A549 (cell line): ENCODE results near the gene PHF21A. TPM values are rescaled to one million over a fixed set of nuclear protein-coding genes. Genes with fewer than 3 reads are reported as not detected.

ENCODE experiments used
- ATAC-seq, 2 experiments: fragments of 200-7000 bp in 1 of 2; fragments of >200 bp in 1 of 2; cut with Nextera tagmentation in 1 of 2; cut with Tn5 transposase in 1 of 2; 3 replicates each; pipeline versions ENCODE4 v1.8.0 to v1.9.1; 2018 to 2020; ENCODE audit warnings: mild to moderate bottlenecking in 1 of 2, moderate library complexity in 1 of 2
- CTCF ChIA-PET: fragments of 300-600 bp; sonication (Branson Sonifier 250); formaldehyde crosslinking; extraction: SDS; loops from one replicate; lab custom pipeline; 2021; ENCODE audit warnings: antibody characterized with exemption, inconsistent platforms; lab: Yijun Ruan, JAX
- POLR2A ChIA-PET: fragments of 350-600 bp; formaldehyde crosslinking; extraction: SDS; loops from one replicate; lab custom pipeline; 2021; ENCODE audit warnings: antibody characterized with exemption, inconsistent platforms; lab: Yijun Ruan, JAX
- DNase-seq, 2 experiments: peaks; one replicate each; pipeline versions ENCODE4 v3.0.0 to v3.0.0-alpha.2; 2011 to 2016; ENCODE audit warnings: low read depth in 1 of 2, low spot score in 1 of 2
- FAIRE-seq: peaks from 2 replicates; lab custom pipeline; 2011; peaks lifted over from hg19 to GRCh38; lab: Jason Lieb, UNC
- H3K27ac ChIP-seq, 2 experiments: fragments of >200 bp; sonication (Bioruptor Twin); formaldehyde crosslinking; 3 replicates each; pipeline ENCODE4 v1.5.1; 2016 to 2017
- H3K4me1 ChIP-seq: fragments of >200 bp; sonication (Bioruptor Twin); formaldehyde crosslinking; 3 replicates; pipeline ENCODE4 v1.6.1; 2016
- H3K4me2 ChIP-seq: fragments of >200 bp; sonication (Bioruptor Twin); formaldehyde crosslinking; 3 replicates; pipeline ENCODE4 v1.6.1; 2016
- H3K4me3 ChIP-seq: fragments of >200 bp; sonication (Bioruptor Twin); formaldehyde crosslinking; 3 replicates; pipeline ENCODE4 v1.5.1; 2016
- H3K9me3 ChIP-seq: fragments of >200 bp; sonication (Bioruptor Twin); formaldehyde crosslinking; 3 replicates; pipeline ENCODE4 v1.6.1; 2016
- CEBPB ChIP-seq, 2 experiments: fragments of >200 bp in 1 of 2; sonication (Bioruptor Twin) in 1 of 2; formaldehyde crosslinking in 1 of 2; IDR thresholded peaks; 2 replicates each; pipeline ENCODE4 v1.6.1; 2012 to 2016
- CHD2 ChIP-seq: fragments of 150-350 bp; IDR thresholded peaks from 2 replicates; pipeline ENCODE4 v1.6.1; 2014; ENCODE audit warnings: low read length; ENCODE audit not compliant: partially characterized antibody
- EHF ChIP-seq: fragments of 250-450 bp; sonication (Bioruptor Pico); IDR thresholded peaks from 2 replicates; pipeline ENCODE4 v1.5.0; 2020; ENCODE audit warnings: mild to moderate bottlenecking
- EP300 ChIP-seq, 2 experiments: fragments of >200 bp; sonication (Bioruptor Twin); formaldehyde crosslinking; IDR thresholded peaks; 2 replicates in 1 of 2; 3 replicates in 1 of 2; pipeline ENCODE4 v1.6.1; 2016 to 2017
- FOSB ChIP-seq: fragments of 250-450 bp; sonication (Bioruptor Pico); IDR thresholded peaks from 2 replicates; pipeline ENCODE4 v1.5.0; 2020; ENCODE audit warnings: mild to moderate bottlenecking, moderate library complexity
- GATA3 ChIP-seq: IDR thresholded peaks from 2 replicates; pipeline ENCODE4 v1.6.1; 2012; ENCODE audit warnings: borderline replicate concordance
- HOXB5 ChIP-seq: fragments of 250-450 bp; sonication (Bioruptor Pico); IDR thresholded peaks from 2 replicates; pipeline ENCODE4 v1.5.0; 2020; ENCODE audit warnings: mild to moderate bottlenecking, moderate library complexity
- PHF8 ChIP-seq: fragments of 200-600 bp; sonication (generic); IDR thresholded peaks from 2 replicates; pipeline ENCODE4 v1.6.1; 2016; ENCODE audit warnings: low read depth, mild to moderate bottlenecking, antibody characterized with exemption, moderate library complexity, borderline replicate concordance
- POLR2A ChIP-seq: IDR thresholded peaks from 2 replicates; pipeline ENCODE4 v1.6.1; 2012; ENCODE audit warnings: mild to moderate bottlenecking, low read length
- POLR2AphosphoS2 ChIP-seq: conservative IDR thresholded peaks from 2 replicates; pipeline ENCODE4 v1.6.1; 2012; ENCODE audit warnings: low read length, improper control_type of control experiment, inconsistent platforms
- RNF2 ChIP-seq: fragments of 200-600 bp; sonication (generic); IDR thresholded peaks from 2 replicates; pipeline ENCODE4 v1.6.1; 2016; ENCODE audit warnings: low read depth, mild to moderate bottlenecking, antibody characterized with exemption, moderate library complexity, borderline replicate concordance
- SREBF2 ChIP-seq: fragments of 450-650 bp; IDR thresholded peaks from 2 replicates; pipeline ENCODE4 v1.6.1; 2014; ENCODE audit warnings: mild to moderate bottlenecking, moderate library complexity
- WGBS: methylation state at CpG from one replicate; pipeline ENCODE4 v1.1.6; 2017; ENCODE audit errors: missing lambda C conversion rate; 5-methylcytosine and 5-hydroxymethylcytosine counted together
- polyA plus RNA-seq, 4 experiments: library from polyadenylated mRNA; depleted of rRNA in 3 of 4; stranded (reverse); fragments of >200 nt; fragmentation: RNase III in 1 of 4; extraction: RNeasy Plus Mini Kit Qiagen cat#74134 plus additional on column Dnase treatment in 1 of 4; gene quantifications; 2 replicates in 3 of 4; 3 replicates in 1 of 4; pipeline ENCODE4 v1.2.3, GENCODE V29; 2011 to 2017
- TF ChIP-seq, protein P1 (sequence below): fragments of 200-600 bp; sonication (generic); IDR thresholded peaks from 2 replicates; pipeline ENCODE4 v1.6.1; 2016; ENCODE audit warnings: antibody characterized with exemption, mild to moderate bottlenecking, moderate library complexity
- TF ChIP-seq, protein P2 (sequence below): fragments of >200 bp; sonication (Bioruptor Twin); formaldehyde crosslinking; IDR thresholded peaks from 2 replicates; pipeline ENCODE4 v1.6.1; 2016
- TF ChIP-seq, protein P3 (sequence below): IDR thresholded peaks from 2 replicates; pipeline ENCODE4 v1.6.1; 2012
- TF ChIP-seq, protein P4 (sequence below): fragments of 250-450 bp; sonication (Bioruptor Pico); IDR thresholded peaks from 2 replicates; pipeline ENCODE4 v1.5.0; 2021; ENCODE audit warnings: mild to moderate bottlenecking, moderate library complexity, borderline replicate concordance
- TF ChIP-seq, protein P5 (sequence below): fragments of >200 bp; sonication (Bioruptor Twin); formaldehyde crosslinking; IDR thresholded peaks from 3 replicates; pipeline ENCODE4 v1.5.1; 2016
- TF ChIP-seq, protein P6 (sequence below): fragments of >200 bp; sonication (Bioruptor Twin); formaldehyde crosslinking; IDR thresholded peaks from 3 replicates; pipeline ENCODE4 v1.6.1; 2016

Gene PHF21A
- polyA plus RNA-seq, 2 of the 4 experiments (the other 2 are of a cell fraction) = 20.0 to 31.9 TPM

DNA sequence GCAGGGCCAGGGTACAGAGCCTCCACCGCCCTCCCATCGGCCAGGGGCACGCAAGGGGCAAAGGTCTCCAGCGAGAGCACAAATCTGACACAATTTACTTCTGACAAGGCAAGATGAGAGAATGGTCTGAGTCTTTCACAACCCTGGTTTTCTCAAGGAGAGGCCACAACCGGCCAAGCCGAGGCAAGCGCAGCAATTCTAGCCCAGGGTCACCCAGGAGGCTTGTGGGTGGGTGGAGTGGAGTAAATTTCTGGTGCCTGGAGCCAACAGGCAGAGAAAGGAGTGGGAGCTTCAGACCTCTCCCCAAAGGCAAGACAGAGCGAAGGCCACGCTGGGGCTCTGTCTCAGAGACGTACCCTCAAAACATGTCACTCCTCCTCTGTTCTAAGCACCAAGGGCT lies 189.5 kb downstream of the PHF21A start (continued):
- TF ChIP-seq, protein P1, sequence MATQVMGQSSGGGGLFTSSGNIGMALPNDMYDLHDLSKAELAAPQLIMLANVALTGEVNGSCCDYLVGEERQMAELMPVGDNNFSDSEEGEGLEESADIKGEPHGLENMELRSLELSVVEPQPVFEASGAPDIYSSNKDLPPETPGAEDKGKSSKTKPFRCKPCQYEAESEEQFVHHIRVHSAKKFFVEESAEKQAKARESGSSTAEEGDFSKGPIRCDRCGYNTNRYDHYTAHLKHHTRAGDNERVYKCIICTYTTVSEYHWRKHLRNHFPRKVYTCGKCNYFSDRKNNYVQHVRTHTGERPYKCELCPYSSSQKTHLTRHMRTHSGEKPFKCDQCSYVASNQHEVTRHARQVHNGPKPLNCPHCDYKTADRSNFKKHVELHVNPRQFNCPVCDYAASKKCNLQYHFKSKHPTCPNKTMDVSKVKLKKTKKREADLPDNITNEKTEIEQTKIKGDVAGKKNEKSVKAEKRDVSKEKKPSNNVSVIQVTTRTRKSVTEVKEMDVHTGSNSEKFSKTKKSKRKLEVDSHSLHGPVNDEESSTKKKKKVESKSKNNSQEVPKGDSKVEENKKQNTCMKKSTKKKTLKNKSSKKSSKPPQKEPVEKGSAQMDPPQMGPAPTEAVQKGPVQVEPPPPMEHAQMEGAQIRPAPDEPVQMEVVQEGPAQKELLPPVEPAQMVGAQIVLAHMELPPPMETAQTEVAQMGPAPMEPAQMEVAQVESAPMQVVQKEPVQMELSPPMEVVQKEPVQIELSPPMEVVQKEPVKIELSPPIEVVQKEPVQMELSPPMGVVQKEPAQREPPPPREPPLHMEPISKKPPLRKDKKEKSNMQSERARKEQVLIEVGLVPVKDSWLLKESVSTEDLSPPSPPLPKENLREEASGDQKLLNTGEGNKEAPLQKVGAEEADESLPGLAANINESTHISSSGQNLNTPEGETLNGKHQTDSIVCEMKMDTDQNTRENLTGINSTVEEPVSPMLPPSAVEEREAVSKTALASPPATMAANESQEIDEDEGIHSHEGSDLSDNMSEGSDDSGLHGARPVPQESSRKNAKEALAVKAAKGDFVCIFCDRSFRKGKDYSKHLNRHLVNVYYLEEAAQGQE = no peak

DNA sequence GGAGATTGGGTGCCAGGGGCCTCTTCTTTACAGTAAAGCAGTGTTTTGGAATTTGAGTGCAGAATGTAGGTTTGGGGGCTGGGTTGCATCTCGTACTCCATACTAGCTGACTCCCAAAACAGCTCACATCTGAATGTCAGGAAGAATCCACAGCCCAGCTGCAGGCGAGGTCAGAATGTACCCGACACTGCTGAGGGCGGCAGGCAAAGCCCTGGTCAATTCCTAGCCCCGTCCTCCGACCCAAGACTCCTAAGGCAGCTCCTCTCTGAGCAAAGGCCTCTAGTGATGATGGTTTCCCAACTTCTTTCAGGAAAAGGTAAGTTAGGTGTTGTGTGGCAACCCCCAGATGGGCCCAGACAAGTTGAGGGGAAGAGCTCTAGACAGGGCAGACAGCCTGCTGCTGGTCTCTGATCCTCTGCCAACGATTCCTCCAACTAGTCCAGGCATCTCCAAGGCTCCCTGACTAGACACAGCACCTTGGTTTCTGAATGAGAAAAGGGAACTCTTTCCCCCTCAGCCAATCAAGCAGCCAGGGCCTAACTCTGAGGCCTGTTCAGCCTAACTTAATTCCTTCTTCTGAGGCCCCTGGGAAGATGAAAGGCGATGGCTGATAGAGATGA lies 190.2 kb downstream of the PHF21A start:
- H3K27ac ChIP-seq = no peak overlapping the region

DNA sequence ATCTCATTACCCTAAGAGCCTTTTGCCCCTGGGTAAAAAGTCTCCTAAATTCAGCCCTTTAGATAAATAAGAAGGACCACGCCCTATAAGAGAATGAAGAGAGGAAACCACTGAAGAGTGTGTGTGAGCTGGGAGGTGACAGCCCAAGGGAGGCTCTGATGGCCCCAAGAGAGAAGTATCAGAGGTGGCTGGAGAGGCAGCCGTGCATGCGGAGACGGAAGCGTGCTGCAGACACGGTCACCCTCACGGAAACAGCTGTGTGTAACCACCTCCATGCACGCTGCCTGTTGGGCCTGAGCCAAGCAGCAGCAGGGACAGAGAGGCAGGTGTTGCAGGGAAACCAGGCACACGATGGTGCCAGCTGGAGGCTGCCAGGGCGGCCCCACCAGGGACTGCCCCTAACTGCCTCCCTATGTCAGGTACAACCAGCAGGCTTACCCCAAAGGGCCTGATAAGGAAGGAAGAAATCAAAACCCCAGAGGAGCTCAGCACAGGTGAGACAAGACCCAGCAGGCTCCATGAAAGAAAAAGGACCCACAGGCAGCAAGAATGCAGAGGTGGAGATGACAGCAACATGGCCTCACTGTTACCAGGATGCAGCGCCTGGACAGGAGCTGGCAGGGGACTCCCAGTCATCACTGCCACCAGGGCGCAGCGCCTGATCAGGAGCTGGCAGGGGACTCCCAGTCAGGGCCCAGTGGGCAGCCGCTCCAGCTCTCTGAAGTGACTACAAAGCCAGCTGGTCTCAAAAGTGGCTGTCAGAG lies 191.0 kb downstream of the PHF21A start:
- Histone ChIP-seq H3K4me2 (no peak overlapping the region), H3K27ac (no peak overlapping the region), H3K4me1 (peaks cover 11% of the 10 kb centered on the region), H3K4me3 (no peak overlapping the region), H3K9me3 (no peaks in the 10 kb centered on the region)
- no peak for TF ChIP-seq RNF2
- TF ChIP-seq POLR2A = no peak
- TF ChIP-seq, protein P2, sequence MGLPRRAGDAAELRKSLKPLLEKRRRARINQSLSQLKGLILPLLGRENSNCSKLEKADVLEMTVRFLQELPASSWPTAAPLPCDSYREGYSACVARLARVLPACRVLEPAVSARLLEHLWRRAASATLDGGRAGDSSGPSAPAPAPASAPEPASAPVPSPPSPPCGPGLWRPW = no peak
- TF ChIP-seq, protein P3, sequence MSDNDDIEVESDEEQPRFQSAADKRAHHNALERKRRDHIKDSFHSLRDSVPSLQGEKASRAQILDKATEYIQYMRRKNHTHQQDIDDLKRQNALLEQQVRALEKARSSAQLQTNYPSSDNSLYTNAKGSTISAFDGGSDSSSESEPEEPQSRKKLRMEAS = no peak
- TF ChIP-seq, protein P4, sequence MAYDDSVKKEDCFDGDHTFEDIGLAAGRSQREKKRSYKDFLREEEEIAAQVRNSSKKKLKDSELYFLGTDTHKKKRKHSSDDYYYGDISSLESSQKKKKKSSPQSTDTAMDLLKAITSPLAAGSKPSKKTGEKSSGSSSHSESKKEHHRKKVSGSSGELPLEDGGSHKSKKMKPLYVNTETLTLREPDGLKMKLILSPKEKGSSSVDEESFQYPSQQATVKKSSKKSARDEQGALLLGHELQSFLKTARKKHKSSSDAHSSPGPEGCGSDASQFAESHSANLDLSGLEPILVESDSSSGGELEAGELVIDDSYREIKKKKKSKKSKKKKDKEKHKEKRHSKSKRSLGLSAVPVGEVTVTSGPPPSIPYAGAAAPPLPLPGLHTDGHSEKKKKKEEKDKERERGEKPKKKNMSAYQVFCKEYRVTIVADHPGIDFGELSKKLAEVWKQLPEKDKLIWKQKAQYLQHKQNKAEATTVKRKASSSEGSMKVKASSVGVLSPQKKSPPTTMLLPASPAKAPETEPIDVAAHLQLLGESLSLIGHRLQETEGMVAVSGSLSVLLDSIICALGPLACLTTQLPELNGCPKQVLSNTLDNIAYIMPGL = no peak
- TF ChIP-seq CEBPB (IDR thresholded peaks at IDR 0.05) = no peak
- TF ChIP-seq FOSB (CRISPR knock-in tag) = no peak
- TF ChIP-seq POLR2AphosphoS2 = no peak
- TF ChIP-seq, protein P5, sequence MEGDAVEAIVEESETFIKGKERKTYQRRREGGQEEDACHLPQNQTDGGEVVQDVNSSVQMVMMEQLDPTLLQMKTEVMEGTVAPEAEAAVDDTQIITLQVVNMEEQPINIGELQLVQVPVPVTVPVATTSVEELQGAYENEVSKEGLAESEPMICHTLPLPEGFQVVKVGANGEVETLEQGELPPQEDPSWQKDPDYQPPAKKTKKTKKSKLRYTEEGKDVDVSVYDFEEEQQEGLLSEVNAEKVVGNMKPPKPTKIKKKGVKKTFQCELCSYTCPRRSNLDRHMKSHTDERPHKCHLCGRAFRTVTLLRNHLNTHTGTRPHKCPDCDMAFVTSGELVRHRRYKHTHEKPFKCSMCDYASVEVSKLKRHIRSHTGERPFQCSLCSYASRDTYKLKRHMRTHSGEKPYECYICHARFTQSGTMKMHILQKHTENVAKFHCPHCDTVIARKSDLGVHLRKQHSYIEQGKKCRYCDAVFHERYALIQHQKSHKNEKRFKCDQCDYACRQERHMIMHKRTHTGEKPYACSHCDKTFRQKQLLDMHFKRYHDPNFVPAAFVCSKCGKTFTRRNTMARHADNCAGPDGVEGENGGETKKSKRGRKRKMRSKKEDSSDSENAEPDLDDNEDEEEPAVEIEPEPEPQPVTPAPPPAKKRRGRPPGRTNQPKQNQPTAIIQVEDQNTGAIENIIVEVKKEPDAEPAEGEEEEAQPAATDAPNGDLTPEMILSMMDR = no peak
- TF ChIP-seq GATA3 = no peak
- TF ChIP-seq, protein P1 = no peak
- no peak for TF ChIP-seq SREBF2
- no peak for TF ChIP-seq EP300 (IDR thresholded peaks at IDR 0.05)
- TF ChIP-seq PHF8 = no peak
- ChIA-PET CTCF (interaction anchor here (0.7 to 1.5 kb wide), 6 partner anchors 8 to 58 kb away, joined by 3 read pairs; partner anchors contain the start of gene LARGE2), POLR2A (interaction anchor here (1.8 kb wide), 1 partner anchor 12 kb away, joined by 7 read pairs; the partner anchor contains the start of gene PEX16)
- 86% methylated on average over 14 of the region's 14 CpGs for WGBS
- DNase-seq = no peak
- no peak for FAIRE-seq
- peak in 1 of 2 experiments; percentile 4; a peak in 1 of 6 replicates for ATAC-seq

More for the DNA sequence above, 190.2 kb downstream of the PHF21A start:
- 86% methylated on average over 7 of the region's 8 CpGs for WGBS
- Histone ChIP-seq H3K4me3 (no peak overlapping the region), H3K9me3 (no peaks in the 10 kb centered on the region), H3K4me1 (peaks cover 11% of the 10 kb centered on the region), H3K4me2 (no peak overlapping the region)
- ATAC-seq = no peak
- TF ChIP-seq CHD2 (no peak), FOSB (CRISPR knock-in tag) (no peak), HOXB5 (CRISPR knock-in tag) (no peak), EHF (no peak), POLR2A (no peak)
- TF ChIP-seq, protein P6, sequence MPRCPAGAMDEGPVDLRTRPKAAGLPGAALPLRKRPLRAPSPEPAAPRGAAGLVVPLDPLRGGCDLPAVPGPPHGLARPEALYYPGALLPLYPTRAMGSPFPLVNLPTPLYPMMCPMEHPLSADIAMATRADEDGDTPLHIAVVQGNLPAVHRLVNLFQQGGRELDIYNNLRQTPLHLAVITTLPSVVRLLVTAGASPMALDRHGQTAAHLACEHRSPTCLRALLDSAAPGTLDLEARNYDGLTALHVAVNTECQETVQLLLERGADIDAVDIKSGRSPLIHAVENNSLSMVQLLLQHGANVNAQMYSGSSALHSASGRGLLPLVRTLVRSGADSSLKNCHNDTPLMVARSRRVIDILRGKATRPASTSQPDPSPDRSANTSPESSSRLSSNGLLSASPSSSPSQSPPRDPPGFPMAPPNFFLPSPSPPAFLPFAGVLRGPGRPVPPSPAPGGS = no peak
- no peak for DNase-seq
- POLR2A ChIA-PET = no interaction called here
- CTCF ChIA-PET = interaction anchor here (0.8 to 0.9 kb wide), 3 partner anchors 9 to 59 kb away, joined by 3 read pairs; partner anchors contain the start of gene LARGE2
- no peak for FAIRE-seq
